Neural cell (in vitro differentiated cells): ENCODE measurements around the gene GPR63.

Experiments used
- CTCF ChIP-seq: fragments of 450-650 bp; IDR thresholded peaks from 2 replicates; pipeline ENCODE4 v1.5.1; 2014; ENCODE audit warnings: antibody characterized with exemption, mild to moderate bottlenecking, moderate library complexity; ENCODE audit not compliant: poor library complexity, severe bottlenecking
- POLR2AphosphoS5 ChIP-seq: IDR thresholded peaks from 2 replicates; pipeline ENCODE4 v1.6.1; 2012
- REST ChIP-seq: IDR thresholded peaks from 2 replicates; pipeline ENCODE4 v1.6.1; 2012; ENCODE audit warnings: borderline replicate concordance

GRCh38 chr6:96834070-96834469 is 3.2 kb downstream of the GPR63 start:
- TF ChIP-seq REST: no peak
- no peak for TF ChIP-seq CTCF
- TF ChIP-seq POLR2AphosphoS5: no peak
